Fibroblast of villous mesenchyme (primary cell): ENCODE measurements around the gene AGPS. TPM values are rescaled to one million over a fixed set of nuclear protein-coding genes. Genes with fewer than 3 reads are reported as not detected.

Experiments used
- DNase-seq: peaks from one replicate; pipeline ENCODE4 v3.0.0-alpha.2; 2010; ENCODE audit warnings: low read depth
- H3K4me3 ChIP-seq: 2 replicates; pipeline ENCODE4 v1.5.1; 2011; ENCODE audit warnings: low read depth, mild to moderate bottlenecking, low read length
- total RNA-seq: library from RNA; depleted of rRNA; stranded (reverse); fragments of >200 nt; gene quantifications from 2 replicates; pipeline ENCODE4 v1.2.3, GENCODE V29; 2012
- TF ChIP-seq, protein P1 (sequence below): IDR thresholded peaks from 2 replicates; pipeline ENCODE4 v1.5.1; 2012; ENCODE audit warnings: low read depth, mild to moderate bottlenecking, low read length; ENCODE audit not compliant: insufficient read depth

Gene AGPS
- total RNA-seq, 1 donor, result 46.2 TPM

DNA sequence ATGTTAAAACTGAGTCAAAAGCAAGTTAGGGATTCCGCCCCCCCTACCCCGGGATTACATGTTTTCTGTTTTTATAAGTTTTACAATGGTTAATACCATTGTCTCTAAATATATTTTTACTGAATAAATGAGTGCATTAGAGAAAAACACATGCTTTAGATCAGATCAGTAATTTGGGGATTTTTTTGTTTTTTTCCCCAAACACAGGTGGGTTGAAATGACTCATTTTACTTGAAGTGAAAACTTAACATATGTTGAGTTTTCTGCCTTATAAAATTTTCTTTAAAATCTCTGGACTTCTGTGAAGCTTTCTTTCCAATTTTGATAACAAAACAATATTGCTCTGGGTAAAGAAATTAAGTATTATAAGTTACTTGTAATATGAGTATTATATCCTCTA lies 114.4 kb downstream of the AGPS start:
- no peak for DNase-seq
- no peak overlapping the region for H3K4me3 ChIP-seq
- TF ChIP-seq, protein P1, sequence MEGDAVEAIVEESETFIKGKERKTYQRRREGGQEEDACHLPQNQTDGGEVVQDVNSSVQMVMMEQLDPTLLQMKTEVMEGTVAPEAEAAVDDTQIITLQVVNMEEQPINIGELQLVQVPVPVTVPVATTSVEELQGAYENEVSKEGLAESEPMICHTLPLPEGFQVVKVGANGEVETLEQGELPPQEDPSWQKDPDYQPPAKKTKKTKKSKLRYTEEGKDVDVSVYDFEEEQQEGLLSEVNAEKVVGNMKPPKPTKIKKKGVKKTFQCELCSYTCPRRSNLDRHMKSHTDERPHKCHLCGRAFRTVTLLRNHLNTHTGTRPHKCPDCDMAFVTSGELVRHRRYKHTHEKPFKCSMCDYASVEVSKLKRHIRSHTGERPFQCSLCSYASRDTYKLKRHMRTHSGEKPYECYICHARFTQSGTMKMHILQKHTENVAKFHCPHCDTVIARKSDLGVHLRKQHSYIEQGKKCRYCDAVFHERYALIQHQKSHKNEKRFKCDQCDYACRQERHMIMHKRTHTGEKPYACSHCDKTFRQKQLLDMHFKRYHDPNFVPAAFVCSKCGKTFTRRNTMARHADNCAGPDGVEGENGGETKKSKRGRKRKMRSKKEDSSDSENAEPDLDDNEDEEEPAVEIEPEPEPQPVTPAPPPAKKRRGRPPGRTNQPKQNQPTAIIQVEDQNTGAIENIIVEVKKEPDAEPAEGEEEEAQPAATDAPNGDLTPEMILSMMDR, result no peak

DNA sequence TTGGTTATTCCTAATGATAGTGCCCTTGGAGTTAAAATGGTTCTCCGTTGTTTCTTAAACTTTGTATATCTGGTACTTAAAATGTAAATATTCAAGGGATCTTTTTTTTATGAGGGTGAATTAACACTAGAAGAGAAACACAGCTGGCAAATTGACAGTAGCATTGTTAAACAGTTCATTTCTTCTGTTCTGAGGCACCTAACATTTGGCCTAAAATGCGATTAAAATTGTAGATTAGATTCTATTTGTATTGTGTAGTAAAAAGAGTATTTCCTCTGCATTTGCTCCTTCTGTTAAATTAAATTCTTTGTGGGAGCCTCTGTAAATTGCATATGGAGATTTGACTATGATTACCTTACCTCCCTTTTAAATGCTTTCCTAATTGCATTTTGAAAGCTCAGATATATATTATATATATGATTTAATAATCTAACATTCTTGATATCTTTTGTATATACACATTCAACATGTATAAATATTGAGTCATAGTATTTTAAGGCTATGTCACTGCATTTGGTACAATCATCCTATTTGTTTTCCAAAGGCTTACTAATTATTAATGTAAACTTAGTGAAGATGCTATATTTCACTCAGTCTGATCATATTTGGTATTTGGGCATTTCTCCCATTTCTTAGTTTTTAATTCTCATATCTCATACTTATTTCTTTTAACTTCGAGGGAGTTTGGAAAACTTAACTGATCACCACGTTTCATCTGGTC lies 124.4 kb downstream of the AGPS start:
- H3K4me3 ChIP-seq, result no peak overlapping the region
- TF ChIP-seq, protein P1, result no peak
- DNase-seq, result no peak

DNA sequence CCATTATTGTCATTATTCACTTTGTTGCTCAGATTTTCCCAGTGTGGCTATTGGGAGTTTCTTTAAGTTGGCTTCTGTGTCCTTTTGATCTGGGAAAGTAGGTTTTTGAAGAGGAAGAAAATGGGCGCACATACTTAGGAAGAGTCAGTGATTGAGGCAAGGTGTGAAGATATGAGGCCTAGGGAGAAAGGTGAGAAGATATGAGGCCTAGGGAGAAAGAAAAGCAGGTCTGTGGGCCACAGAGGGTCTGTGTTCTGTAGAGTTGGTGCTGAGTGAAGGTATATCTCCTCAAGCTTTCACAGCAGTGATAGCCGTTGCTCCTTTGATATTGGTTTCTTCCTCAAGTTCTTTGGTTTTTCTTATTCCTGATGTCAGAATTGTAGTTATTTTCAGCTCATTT lies 126.2 kb downstream of the AGPS start:
- no peak for DNase-seq
- no peak overlapping the region for H3K4me3 ChIP-seq

DNA sequence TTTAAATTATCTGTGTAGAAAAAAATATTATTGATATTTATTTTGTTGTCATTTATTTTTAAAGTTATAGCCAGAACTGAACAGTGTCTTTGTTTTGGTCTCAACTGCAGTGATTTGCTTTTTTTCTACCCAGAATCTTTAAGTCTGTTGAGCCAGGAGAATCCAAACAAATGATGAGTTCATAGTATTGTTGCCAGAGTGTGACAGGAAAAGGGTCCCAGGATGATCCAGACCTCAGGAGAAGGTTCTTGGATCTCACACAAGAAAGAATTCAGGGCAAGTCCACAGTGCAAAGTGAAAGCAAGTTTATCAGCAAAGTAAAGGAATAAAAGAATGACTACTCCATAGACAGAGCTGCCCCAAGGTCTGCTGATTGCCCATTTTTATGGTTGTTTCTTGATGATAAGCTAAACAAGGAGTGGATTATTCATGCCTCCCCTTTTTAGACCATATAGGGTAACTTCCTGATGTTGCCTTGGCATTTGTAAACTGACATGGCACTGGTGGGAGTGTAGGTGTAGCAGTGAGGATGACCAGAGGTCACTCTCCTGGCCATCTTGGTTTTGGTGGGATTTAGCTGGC lies 127.1 kb downstream of the AGPS start:
- peak; percentile 34 for DNase-seq
- H3K4me3 ChIP-seq, result no peak overlapping the region
- TF ChIP-seq, protein P1, result no peak

More for the DNA sequence above, 126.2 kb downstream of the AGPS start:
- TF ChIP-seq, protein P1, result no peak

DNA sequence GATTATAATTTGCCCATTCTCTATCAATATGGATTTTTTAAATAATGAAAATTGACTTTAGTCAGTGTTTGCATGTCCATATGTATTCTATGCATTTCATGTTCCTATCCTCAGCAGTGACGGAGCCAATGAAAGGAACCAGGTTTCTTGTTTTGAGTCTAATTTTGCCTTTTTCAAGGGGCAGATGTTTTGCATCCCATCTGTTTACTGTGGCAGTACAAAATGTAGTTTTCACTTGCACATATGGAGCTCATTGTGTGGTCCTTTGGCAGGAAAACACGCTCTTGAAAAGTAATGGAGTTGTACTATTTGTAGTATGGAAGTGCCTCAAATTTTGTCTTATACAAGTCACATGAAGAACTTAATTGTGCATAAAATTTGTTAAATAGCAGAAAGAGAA lies 127.8 kb downstream of the AGPS start:
- TF ChIP-seq, protein P1, result no peak
- H3K4me3 ChIP-seq, result no peak overlapping the region
- DNase-seq, result peak; percentile 5

DNA sequence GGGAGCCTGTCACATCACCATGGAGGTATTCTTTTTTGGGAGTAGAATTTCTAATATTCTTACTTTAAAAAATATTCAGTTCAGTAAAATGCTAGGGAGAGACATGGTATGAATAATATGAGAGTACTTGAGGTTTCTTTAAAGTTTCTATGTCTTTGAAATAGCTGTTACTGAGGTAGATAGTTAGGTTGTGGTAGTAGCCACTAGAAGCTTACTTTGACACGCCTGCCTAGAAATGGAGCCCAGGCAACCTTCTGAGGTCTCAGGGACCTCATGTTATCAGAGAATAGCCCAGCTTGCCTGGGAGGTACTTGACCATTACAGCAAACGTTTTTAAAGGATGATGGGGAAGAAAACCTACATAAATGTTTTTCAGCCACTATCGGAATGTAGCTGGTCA lies 131.2 kb downstream of the AGPS start:
- TF ChIP-seq, protein P1, result no peak
- no peak overlapping the region for H3K4me3 ChIP-seq

DNA sequence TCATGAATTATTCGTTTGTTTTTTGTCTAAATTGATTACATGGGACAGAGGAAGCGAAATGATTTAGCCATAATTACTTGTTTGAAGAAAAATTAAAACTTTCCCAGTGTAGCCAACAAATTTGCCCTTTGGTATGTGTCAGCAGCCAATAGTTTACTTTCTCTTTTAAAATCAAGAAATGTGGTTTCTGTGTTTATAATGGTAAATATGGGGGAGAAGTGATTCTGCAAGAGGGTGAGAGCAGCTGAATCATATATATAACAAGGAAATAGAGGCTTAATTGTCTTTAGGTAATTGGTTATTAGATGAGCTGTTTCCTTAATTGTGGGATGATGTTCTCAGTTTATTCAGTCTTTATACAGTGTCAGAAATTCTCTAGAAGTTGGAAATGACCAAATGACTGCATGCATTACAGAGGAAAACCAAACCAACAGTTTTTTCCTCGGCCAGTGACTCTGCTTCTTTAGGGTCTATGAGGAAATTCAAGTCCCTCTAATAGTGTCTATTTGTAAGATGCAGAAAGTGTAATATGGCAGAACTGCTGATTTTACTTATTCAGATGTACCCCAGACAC lies 132.9 kb downstream of the AGPS start:
- TF ChIP-seq, protein P1, result no peak
- DNase-seq, result peak; percentile 34

More for the DNA sequence above, 131.2 kb downstream of the AGPS start:
- no peak for DNase-seq

More for the DNA sequence above, 132.9 kb downstream of the AGPS start:
- no peak overlapping the region for H3K4me3 ChIP-seq
